ENCODE results near the gene PPIP5K2. TPM values are rescaled to one million over a fixed set of nuclear protein-coding genes. Genes with fewer than 3 reads are reported as not detected.

The PPIP5K2 gene
- polyA plus RNA-seq, 4 donors: 82.9 to 109 (median 85.3) TPM

DNA sequence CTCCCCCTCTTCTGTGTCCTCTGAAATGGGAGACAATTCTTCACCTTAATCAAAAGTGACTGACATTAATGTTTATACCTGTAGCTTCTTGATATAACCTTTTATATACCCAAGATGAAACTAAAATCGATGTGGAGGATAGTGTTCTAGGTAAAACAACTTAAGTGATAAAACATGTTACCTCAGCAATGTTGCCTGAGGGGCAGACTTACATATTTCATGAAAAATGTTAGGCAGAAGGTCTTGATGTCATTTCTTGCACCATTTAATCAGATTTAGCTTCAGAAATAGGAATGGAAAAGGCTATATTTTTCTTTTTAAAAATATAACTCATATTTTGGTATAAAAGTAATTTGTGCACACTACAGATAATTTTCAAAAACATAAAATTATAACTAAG, 115.8 kb downstream of the PPIP5K2 start:
- DNase-seq (ENCODE audit: low read depth in 4 of 4, low spot score in 3 of 4): no peak

GRCh38 chr5:103237778-103238177, 117.7 kb downstream of the PPIP5K2 start:
- DNase-seq (ENCODE audit: low read depth in 4 of 4, low spot score in 3 of 4): no peak

- DNase-seq (ENCODE audit: low read depth in 4 of 4, low spot score in 3 of 4): no peak
These were observed 123.6 kb downstream of the PPIP5K2 start for GRCh38 chr5:103243665-103244064.

GRCh38 chr5:103244398-103244797, 124.3 kb downstream of the PPIP5K2 start:
- DNase-seq (ENCODE audit: low read depth in 4 of 4, low spot score in 3 of 4): no peak

DNA sequence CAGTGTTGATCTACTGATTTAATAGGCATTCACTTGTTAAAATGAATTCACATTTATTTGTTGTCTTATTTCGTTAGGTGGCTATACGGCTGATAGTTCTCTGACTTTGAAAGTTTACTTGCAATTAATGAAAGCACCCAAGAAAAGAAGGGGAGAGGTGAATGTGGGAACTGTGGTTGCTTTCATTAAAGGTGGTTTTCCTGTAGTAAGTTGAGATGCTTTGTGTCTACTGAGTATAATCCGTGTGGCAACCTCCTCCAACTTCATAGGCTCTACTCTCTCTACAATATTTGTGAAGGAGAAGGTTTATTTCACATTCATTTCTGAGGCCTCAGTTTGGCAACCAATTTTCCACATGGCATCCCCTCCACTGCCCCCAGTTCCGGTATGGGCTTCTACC, 125.7 kb downstream of the PPIP5K2 start:
- DNase-seq (ENCODE audit: low read depth in 4 of 4, low spot score in 3 of 4): no peak

DNA sequence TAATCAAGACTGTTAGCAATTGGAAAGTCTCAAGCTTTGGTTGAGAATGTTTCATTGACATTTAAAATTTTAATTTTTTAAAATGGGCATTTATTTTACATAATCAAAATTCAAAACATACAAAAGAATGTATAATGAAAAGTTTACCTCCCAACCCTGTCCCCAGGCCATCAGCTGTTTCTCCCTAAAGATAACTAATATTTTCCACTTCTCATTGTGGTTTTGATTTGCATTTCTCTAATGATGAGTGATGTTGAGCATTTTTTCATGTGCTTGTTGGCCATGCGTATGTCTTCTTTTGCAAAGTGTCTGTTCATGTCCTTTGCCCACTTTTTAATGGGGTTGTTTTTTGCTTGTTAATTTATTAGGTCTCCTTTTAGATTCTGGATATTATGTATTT, 127.0 kb downstream of the PPIP5K2 start:
- no peak for DNase-seq (ENCODE audit: low read depth in 4 of 4, low spot score in 3 of 4)

DNA sequence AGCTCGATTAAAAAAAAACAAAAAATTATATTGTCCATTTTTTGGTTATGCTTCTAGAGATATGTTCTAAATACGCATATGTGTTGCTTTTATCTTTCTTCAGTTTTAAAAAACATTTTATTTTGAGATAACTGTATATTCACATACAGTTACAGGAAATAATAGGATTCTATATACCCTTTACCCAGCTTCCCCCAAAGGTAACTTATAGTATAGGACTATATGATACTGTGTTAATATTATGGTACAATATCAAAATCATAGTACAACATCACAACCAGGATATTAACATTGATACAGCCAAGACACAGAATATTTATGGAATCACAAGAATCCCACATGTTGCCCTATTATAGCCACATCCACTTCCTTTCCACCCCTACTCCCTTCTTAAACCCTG, 129.0 kb downstream of the PPIP5K2 start:
- no peak for DNase-seq (ENCODE audit: low read depth in 4 of 4, low spot score in 3 of 4)

DNA sequence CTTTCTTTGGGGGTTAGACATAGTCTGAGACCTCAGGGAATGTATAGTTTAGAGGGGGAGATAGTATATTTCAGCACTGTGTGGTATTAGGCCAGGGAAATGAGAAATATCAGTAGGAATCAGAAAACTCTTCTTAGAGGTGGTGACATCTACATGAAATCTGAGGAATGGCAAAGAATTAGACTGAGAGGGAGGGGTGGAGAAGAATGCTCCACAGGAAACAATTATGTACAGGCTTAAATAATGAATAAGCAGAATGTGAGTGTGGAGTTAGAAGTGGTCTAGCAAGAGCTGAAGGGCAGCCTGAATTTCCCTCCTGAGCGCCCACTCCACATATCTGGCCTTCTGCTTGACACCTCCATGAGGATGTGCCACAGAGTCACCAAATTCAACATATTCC, 134.8 kb downstream of the PPIP5K2 start:
- DNase-seq (ENCODE audit: low read depth in 4 of 4, low spot score in 3 of 4): no peak

GRCh38 chr5:103255691-103256090, 135.6 kb downstream of the PPIP5K2 start:
- no peak for DNase-seq (ENCODE audit: low read depth in 4 of 4, low spot score in 3 of 4)

- DNase-seq (ENCODE audit: low read depth in 4 of 4, low spot score in 3 of 4): no peak
These were observed 136.1 kb downstream of the PPIP5K2 start for GRCh38 chr5:103256178-103256577.

DNA sequence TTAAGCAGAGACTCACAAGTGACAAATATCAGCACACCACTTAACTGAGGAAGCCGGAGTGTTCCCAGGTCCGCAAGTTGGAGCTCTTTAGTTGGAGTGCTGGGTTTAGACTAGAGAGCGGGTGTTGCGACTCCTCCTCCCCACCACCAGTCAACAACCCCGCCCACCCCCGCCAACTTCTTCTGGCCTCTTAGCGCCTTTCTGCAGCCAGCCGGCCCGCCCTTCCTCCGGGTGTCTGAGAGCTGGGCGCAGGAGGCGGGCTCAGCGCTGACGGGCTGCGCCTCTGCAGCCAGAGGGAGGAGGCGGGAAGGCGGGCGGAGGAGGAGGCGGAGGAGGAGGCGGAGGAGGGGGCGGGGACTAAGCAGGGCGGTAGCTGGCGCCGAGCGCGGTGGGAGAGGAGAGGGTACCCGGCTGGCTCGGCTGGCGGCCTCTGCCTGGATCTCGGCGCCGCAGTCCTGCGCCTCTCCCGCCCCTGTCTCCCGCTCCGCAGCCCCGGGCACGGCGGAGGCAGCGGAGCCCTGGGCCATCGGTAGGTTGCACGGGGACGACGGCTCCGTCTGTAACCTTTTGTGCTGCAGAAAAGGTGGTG, 138.4 kb downstream of the PPIP5K2 start, which contains the start of gene MACIR:
TSS of gene MACIR (plus strand) at position 396 of the 589 bp plus-strand sequence. CDS start 17,157 bp downstream, outside the sequence.
- DNase-seq (ENCODE audit: low read depth in 4 of 4, low spot score in 3 of 4): peak; percentile 90 to 94 (median 91)

DNA sequence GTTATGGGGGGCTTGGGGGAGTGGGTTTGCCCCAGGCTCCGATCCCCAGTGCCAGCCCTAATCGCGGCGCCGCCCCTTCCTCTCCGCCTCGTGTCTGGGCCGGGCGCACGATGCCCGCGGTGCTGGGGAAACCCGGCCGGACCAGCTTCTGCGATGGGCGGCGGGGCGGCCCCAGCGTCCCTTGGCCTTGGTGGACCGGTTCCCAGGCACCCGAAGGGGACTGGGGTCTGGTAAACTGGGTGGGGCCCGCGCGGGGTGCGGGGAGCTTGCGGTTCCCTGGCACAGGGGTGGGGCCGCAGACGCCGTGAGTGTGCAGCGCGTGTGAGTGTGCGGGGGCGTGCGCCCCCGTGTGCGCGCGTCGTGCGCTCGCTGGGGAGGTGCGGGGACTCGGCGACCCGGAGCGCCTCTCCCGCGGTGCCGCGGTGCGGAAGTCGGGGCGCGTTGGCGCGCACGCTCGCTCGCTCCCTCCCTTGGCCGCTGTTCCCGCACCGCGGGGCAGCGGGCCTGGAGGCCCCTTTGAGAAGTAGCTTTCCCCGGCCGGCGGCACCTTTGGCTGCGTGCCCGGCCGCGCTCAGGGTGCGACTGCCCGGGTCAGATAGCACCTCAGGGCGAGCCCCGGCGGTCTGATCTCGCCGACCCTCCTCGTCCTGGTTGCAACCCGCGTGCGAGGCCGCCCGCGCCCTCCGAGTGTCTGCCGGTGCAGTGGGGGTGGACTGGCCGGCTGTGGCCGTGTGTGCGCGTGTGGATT, 139.0 kb downstream of the PPIP5K2 start:
- peak; percentile 23 to 45 (median 31) for DNase-seq (ENCODE audit: low read depth in 4 of 4, low spot score in 3 of 4)

DNA sequence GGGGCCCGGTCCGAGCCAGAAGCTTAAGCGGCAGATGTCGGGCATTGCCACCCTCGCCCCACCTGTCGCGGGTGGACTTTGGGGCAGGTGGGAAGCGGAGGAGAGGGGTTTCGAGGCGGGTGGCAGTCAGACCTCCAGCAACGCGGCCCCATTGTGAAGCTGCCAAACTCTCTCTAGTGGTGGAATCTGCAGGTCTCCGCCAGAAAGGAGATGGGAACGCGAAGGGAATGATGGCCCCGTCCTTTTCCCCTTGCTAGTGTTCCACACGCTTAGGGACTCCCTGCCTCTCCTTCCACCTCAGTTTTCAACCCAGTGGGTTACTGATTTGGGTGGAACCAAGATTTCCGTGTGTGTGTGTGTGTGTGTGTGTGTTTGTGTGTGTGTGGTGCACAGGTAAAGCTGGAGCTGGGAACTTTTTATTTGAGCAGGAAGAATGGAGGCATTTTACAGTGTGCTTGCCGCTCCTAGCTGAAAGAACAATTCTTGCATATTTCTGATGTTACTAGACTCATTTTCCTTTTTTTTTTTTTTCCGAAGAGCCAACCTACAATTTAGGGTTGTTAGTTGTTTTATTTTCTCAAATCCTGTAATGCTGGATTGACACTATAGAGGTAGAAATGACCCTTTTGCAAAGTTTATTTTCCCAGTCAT, 139.7 kb downstream of the PPIP5K2 start:
- peak; percentile 20 to 41 (median 32) for DNase-seq (ENCODE audit: low read depth in 4 of 4, low spot score in 3 of 4)

- no peak for DNase-seq (ENCODE audit: low read depth in 4 of 4, low spot score in 3 of 4)
These were observed 140.8 kb downstream of the PPIP5K2 start for GRCh38 chr5:103260951-103261350.

Other genes with a start within 250 kb of the PPIP5K2 start
- gene GIN1, start 163 bp upstream of the PPIP5K2 start, polyA plus RNA-seq (ENCODE audit: insufficient read length in 4 of 4): 10 to 100 TPM in 3 of 4 donors, 1 to 10 TPM in 1; 7.8 to 13.8 (median 12.3) TPM
- 10 to 100 TPM in 3 of 4 donors, 1 to 10 TPM in 1; 8.6 to 26.7 (median 20.7) TPM for gene MACIR, start 138.5 kb downstream of the PPIP5K2 start, polyA plus RNA-seq (ENCODE audit: insufficient read length in 4 of 4)